ENCODE measurements around the gene FAIM. TPM values are rescaled to one million over a fixed set of nuclear protein-coding genes. Genes with fewer than 3 reads are reported as not detected.
"Not testable (repeated sequence)": the region's sequence is repeated elsewhere in the genome, so short reads cannot be mapped to it uniquely, and the experiment has no call there.

FAIM gene
- total RNA-seq, 3 donors from 2014 or later = 3.9 to 7.8 (median 5.0) TPM

- no peak for TF ChIP-seq CTCF (IDR thresholded peaks at IDR 0.05)
- Histone ChIP-seq H3K36me3 (ENCODE audit: low read depth) (no peaks in the 10 kb centered on the region), H3K9me3 (peaks cover 5% of the 10 kb centered on the region), H3K4me3 (no peak overlapping the region), H3K4me1 (ENCODE audit: low read depth) (no peaks in the 10 kb centered on the region)
- ATAC-seq (no peak), DNase-seq (no peak)
- intact Hi-C loops (cut with DNase I, micrococcal nuclease) = loop anchor here (5.0 to 10.0 kb wide), 2 partner anchors 184 to 324 kb away; no protein-coding TSS in a partner anchor
Measured at GRCh38 chr3:138598534-138598933, 10.0 kb upstream of the FAIM start.

- ATAC-seq (no peak), DNase-seq (no peak)
- H3K9me3 ChIP-seq = peaks cover 5% of the 10 kb centered on the region
- H3K36me3 ChIP-seq (ENCODE audit: low read depth) = no peaks in the 10 kb centered on the region
- no peaks in the 10 kb centered on the region for H3K4me1 ChIP-seq (ENCODE audit: low read depth)
- intact Hi-C loops (cut with DNase I, micrococcal nuclease) = no loop called here
- no peak overlapping the region for H3K4me3 ChIP-seq
- TF ChIP-seq CTCF (IDR thresholded peaks at IDR 0.05) = no peak
Measured at GRCh38 chr3:138600100-138600745, 8.3 kb upstream of the FAIM start.

GRCh38 chr3:138601661-138602060, 6.9 kb upstream of the FAIM start:
- H3K9me3 ChIP-seq; H3K4me1 ChIP-seq (ENCODE audit: low read depth); H3K36me3 ChIP-seq (ENCODE audit: low read depth); H3K4me3 ChIP-seq; ATAC-seq; intact Hi-C loops (cut with DNase I, micrococcal nuclease); DNase-seq: not testable (repeated sequence)

- H3K9me3 ChIP-seq; H3K4me1 ChIP-seq (ENCODE audit: low read depth); intact Hi-C loops (cut with DNase I, micrococcal nuclease); ATAC-seq; H3K36me3 ChIP-seq (ENCODE audit: low read depth); H3K4me3 ChIP-seq; DNase-seq: not testable (repeated sequence)
Measured at GRCh38 chr3:138604106-138604595, 4.4 kb upstream of the FAIM start.

- no peak for ATAC-seq
Measured at GRCh38 chr3:138609898-138610266, 1.3 kb downstream of the FAIM start.

GRCh38 chr3:138615462-138615861, 6.9 kb downstream of the FAIM start:
- Histone ChIP-seq H3K4me3 (no peak overlapping the region), H3K9me3 (no peaks in the 10 kb centered on the region), H3K36me3 (ENCODE audit: low read depth) (no peaks in the 10 kb centered on the region), H3K4me1 (ENCODE audit: low read depth) (no peaks in the 10 kb centered on the region)
- intact Hi-C loops (cut with DNase I, micrococcal nuclease) = no loop called here
- ATAC-seq (no peak), DNase-seq (no peak)
- no peak for TF ChIP-seq CTCF (IDR thresholded peaks at IDR 0.05)

More at GRCh38 chr3:138609898-138610266, 1.3 kb downstream of the FAIM start:
- no peak for TF ChIP-seq CTCF (IDR thresholded peaks at IDR 0.05)
- Histone ChIP-seq H3K4me3 (no peak overlapping the region), H3K36me3 (ENCODE audit: low read depth) (no peaks in the 10 kb centered on the region), H3K9me3 (no peaks in the 10 kb centered on the region), H3K4me1 (ENCODE audit: low read depth) (peaks cover 8% of the 10 kb centered on the region)
- intact Hi-C loops (cut with DNase I, micrococcal nuclease) = no loop called here
- no peak for DNase-seq

GRCh38 chr3:138620431-138620830, 11.9 kb downstream of the FAIM start:
- Histone ChIP-seq H3K9me3 (no peaks in the 10 kb centered on the region), H3K4me1 (ENCODE audit: low read depth) (no peaks in the 10 kb centered on the region), H3K4me3 (no peak overlapping the region), H3K36me3 (ENCODE audit: low read depth) (no peaks in the 10 kb centered on the region)
- TF ChIP-seq CTCF (IDR thresholded peaks at IDR 0.05) = no peak
- DNase-seq (no peak), ATAC-seq (no peak)
- intact Hi-C loops (cut with DNase I, micrococcal nuclease) = no loop called here

Data from mucosa of descending colon (tissue), 3 donors.